Measurements from ENCODE around the gene ACTR2. TPM values are rescaled to one million over a fixed set of nuclear protein-coding genes. Genes with fewer than 3 reads are reported as not detected.

ACTR2 gene
- total and polyA plus RNA-seq, 7 experiments from 2014 or later, result 180 to 435 (median 255) TPM

- ChIA-PET POLR2A (no interaction called here), CTCF (no interaction called here)
- Histone ChIP-seq H3K27ac (ENCODE audit: low read depth, low read length) (no peak overlapping the region), H3K4me3 (ENCODE audit: low read length) (no peak overlapping the region), H3K36me3 (ENCODE audit: control insufficient read depth in 2 of 3, insufficient read depth in 3 of 3, low read length in 3 of 3) (no peaks in the 10 kb centered on the region), H3K4me1 (ENCODE audit: control insufficient read depth in 2 of 2, insufficient read depth in 2 of 2, low read length in 2 of 2) (no peaks in the 10 kb centered on the region), H3K9me3 (ENCODE audit: control insufficient read depth in 2 of 3, low read length in 3 of 3) (no peaks in the 10 kb centered on the region), H3K27me3 (ENCODE audit: control insufficient read depth in 2 of 2, insufficient read depth in 2 of 2, low read length in 2 of 2) (no peaks in the 10 kb centered on the region)
- Mint-ChIP-seq H3K4me3 (no peak overlapping the region), H3K27ac (no peak overlapping the region), H3K9me3 (no peaks in the 10 kb centered on the region), H3K27me3 (peaks cover 0 to 44% (median 0%) of the 10 kb centered on the region in 5 donors), H3K36me3 (no peaks in the 10 kb centered on the region), H3K4me1 (peaks cover 0 to 11% (median 0%) of the 10 kb centered on the region in 7 donors)
- intact Hi-C loops (cut with micrococcal nuclease), result no loop called here
- DNase-seq, result no peak
- no peak for ATAC-seq
Observed at GRCh38 chr2:65292106-65292400, 64.4 kb downstream of the ACTR2 start.

- Mint-ChIP-seq H3K4me1 (peaks cover 0 to 12% (median 0%) of the 10 kb centered on the region in 7 donors), H3K4me3 (no peak overlapping the region), H3K27ac (no peak overlapping the region), H3K27me3 (peaks cover 0 to 42% (median 0%) of the 10 kb centered on the region in 5 donors), H3K9me3 (no peaks in the 10 kb centered on the region), H3K36me3 (no peaks in the 10 kb centered on the region)
- DNase-seq (no peak), ATAC-seq (no peak)
- H3K36me3 ChIP-seq (ENCODE audit: control insufficient read depth in 2 of 3, insufficient read depth in 3 of 3, low read length in 3 of 3), result no peaks in the 10 kb centered on the region
- POLR2A ChIA-PET, result no interaction called here
- no peak overlapping the region for H3K4me3 ChIP-seq (ENCODE audit: low read length)
- no peaks in the 10 kb centered on the region for H3K27me3 ChIP-seq (ENCODE audit: control insufficient read depth in 2 of 2, insufficient read depth in 2 of 2, low read length in 2 of 2)
- no peak overlapping the region for H3K27ac ChIP-seq (ENCODE audit: low read depth, low read length)
- no peaks in the 10 kb centered on the region for H3K4me1 ChIP-seq (ENCODE audit: control insufficient read depth in 2 of 2, insufficient read depth in 2 of 2, low read length in 2 of 2)
- CTCF ChIA-PET, result interaction anchor here (0.5 kb wide), 1 partner anchor 100 kb away, joined by 4 read pairs; no protein-coding TSS in a partner anchor
- H3K9me3 ChIP-seq (ENCODE audit: control insufficient read depth in 2 of 3, low read length in 3 of 3), result no peaks in the 10 kb centered on the region
- intact Hi-C loops (cut with micrococcal nuclease), result no loop called here
Observed at GRCh38 chr2:65292461-65293011, 64.9 kb downstream of the ACTR2 start.

GRCh38 chr2:65293376-65293775 is 65.7 kb downstream of the ACTR2 start:
- DNase-seq, result no peak
- ChIA-PET POLR2A (no interaction called here), CTCF (interaction anchor here (0.5 kb wide), 1 partner anchor 99 kb away, joined by 4 read pairs; no protein-coding TSS in a partner anchor)
- H3K4me1 ChIP-seq (ENCODE audit: control insufficient read depth in 2 of 2, insufficient read depth in 2 of 2, low read length in 2 of 2), result no peaks in the 10 kb centered on the region
- no peak for ATAC-seq
- Mint-ChIP-seq H3K36me3 (no peaks in the 10 kb centered on the region), H3K4me1 (peaks cover 0 to 16% (median 0%) of the 10 kb centered on the region in 7 donors), H3K9me3 (no peaks in the 10 kb centered on the region), H3K27ac (no peak overlapping the region), H3K27me3 (peaks cover 0 to 43% (median 0%) of the 10 kb centered on the region in 5 donors), H3K4me3 (no peak overlapping the region)
- H3K27me3 ChIP-seq (ENCODE audit: control insufficient read depth in 2 of 2, insufficient read depth in 2 of 2, low read length in 2 of 2), result no peaks in the 10 kb centered on the region
- no peaks in the 10 kb centered on the region for H3K36me3 ChIP-seq (ENCODE audit: control insufficient read depth in 2 of 3, insufficient read depth in 3 of 3, low read length in 3 of 3)
- H3K27ac ChIP-seq (ENCODE audit: low read depth, low read length), result no peak overlapping the region
- intact Hi-C loops (cut with micrococcal nuclease), result no loop called here
- H3K4me3 ChIP-seq (ENCODE audit: low read length), result no peak overlapping the region
- no peaks in the 10 kb centered on the region for H3K9me3 ChIP-seq (ENCODE audit: control insufficient read depth in 2 of 3, low read length in 3 of 3)

GRCh38 chr2:65294136-65294535 is 66.5 kb downstream of the ACTR2 start:
- intact Hi-C loops (cut with micrococcal nuclease), result no loop called here
- no peak overlapping the region for H3K27ac ChIP-seq (ENCODE audit: low read depth, low read length)
- no peak for DNase-seq
- CTCF ChIA-PET, result no interaction called here
- Mint-ChIP-seq H3K36me3 (no peaks in the 10 kb centered on the region), H3K9me3 (no peaks in the 10 kb centered on the region), H3K27me3 (peaks cover 0 to 43% (median 0%) of the 10 kb centered on the region in 5 donors), H3K4me3 (no peak overlapping the region), H3K4me1 (peaks cover 0 to 17% (median under 1%) of the 10 kb centered on the region in 7 donors), H3K27ac (no peak overlapping the region)
- H3K9me3 ChIP-seq (ENCODE audit: control insufficient read depth in 2 of 3, low read length in 3 of 3), result no peaks in the 10 kb centered on the region
- no peaks in the 10 kb centered on the region for H3K36me3 ChIP-seq (ENCODE audit: control insufficient read depth in 2 of 3, insufficient read depth in 3 of 3, low read length in 3 of 3)
- no peak overlapping the region for H3K4me3 ChIP-seq (ENCODE audit: low read length)
- POLR2A ChIA-PET, result no interaction called here
- ATAC-seq, result no peak
- no peaks in the 10 kb centered on the region for H3K4me1 ChIP-seq (ENCODE audit: control insufficient read depth in 2 of 2, insufficient read depth in 2 of 2, low read length in 2 of 2)
- H3K27me3 ChIP-seq (ENCODE audit: control insufficient read depth in 2 of 2, insufficient read depth in 2 of 2, low read length in 2 of 2), result no peaks in the 10 kb centered on the region

- ATAC-seq, result no peak
- Mint-ChIP-seq H3K36me3 (no peaks in the 10 kb centered on the region), H3K4me3 (no peak overlapping the region), H3K27ac (no peak overlapping the region), H3K4me1 (peaks cover 0 to 22% (median 5%) of the 10 kb centered on the region in 7 donors), H3K27me3 (peaks cover 0 to 41% (median 0%) of the 10 kb centered on the region in 5 donors), H3K9me3 (no peaks in the 10 kb centered on the region)
- DNase-seq, result no peak
- Histone ChIP-seq H3K9me3 (ENCODE audit: control insufficient read depth in 2 of 3, low read length in 3 of 3) (no peaks in the 10 kb centered on the region), H3K4me3 (ENCODE audit: low read length) (no peak overlapping the region), H3K36me3 (ENCODE audit: control insufficient read depth in 2 of 3, insufficient read depth in 3 of 3, low read length in 3 of 3) (no peaks in the 10 kb centered on the region), H3K27ac (ENCODE audit: low read depth, low read length) (no peak overlapping the region), H3K27me3 (ENCODE audit: control insufficient read depth in 2 of 2, insufficient read depth in 2 of 2, low read length in 2 of 2) (no peaks in the 10 kb centered on the region), H3K4me1 (ENCODE audit: control insufficient read depth in 2 of 2, insufficient read depth in 2 of 2, low read length in 2 of 2) (peaks cover 0 to under 1% of the 10 kb centered on the region in 2 donors)
- ChIA-PET POLR2A (no interaction called here), CTCF (no interaction called here)
- intact Hi-C loops (cut with micrococcal nuclease), result no loop called here
Observed at GRCh38 chr2:65294701-65295100, 67.1 kb downstream of the ACTR2 start.

GRCh38 chr2:65296971-65297370 is 69.3 kb downstream of the ACTR2 start:
- DNase-seq (no peak), ATAC-seq (no peak)
- Mint-ChIP-seq H3K9me3 (no peaks in the 10 kb centered on the region), H3K4me3 (no peak overlapping the region), H3K36me3 (no peaks in the 10 kb centered on the region), H3K27ac (no peak overlapping the region), H3K4me1 (peaks cover 17 to 45% (median 26%) of the 10 kb centered on the region in 7 donors), H3K27me3 (peaks cover 0 to 47% (median 0%) of the 10 kb centered on the region in 5 donors)
- Histone ChIP-seq H3K27me3 (ENCODE audit: control insufficient read depth in 2 of 2, insufficient read depth in 2 of 2, low read length in 2 of 2) (no peaks in the 10 kb centered on the region), H3K27ac (ENCODE audit: low read depth, low read length) (no peak overlapping the region), H3K9me3 (ENCODE audit: control insufficient read depth in 2 of 3, low read length in 3 of 3) (no peaks in the 10 kb centered on the region), H3K36me3 (ENCODE audit: control insufficient read depth in 2 of 3, insufficient read depth in 3 of 3, low read length in 3 of 3) (no peaks in the 10 kb centered on the region), H3K4me1 (ENCODE audit: control insufficient read depth in 2 of 2, insufficient read depth in 2 of 2, low read length in 2 of 2) (peaks cover 18 to 20% of the 10 kb centered on the region in 2 donors), H3K4me3 (ENCODE audit: low read length) (no peak overlapping the region)
- POLR2A ChIA-PET, result interaction anchor here (0.6 to 1.7 kb wide), 2 partner anchors 70 to 712 kb away, joined by 3 to 6 read pairs; partner anchors contain the start of gene ACTR2
- CTCF ChIA-PET, result no interaction called here
- intact Hi-C loops (cut with micrococcal nuclease), result no loop called here

GRCh38 chr2:65297544-65297943 is 69.9 kb downstream of the ACTR2 start:
- peaks cover 0 to 1% (median 0%) of the 10 kb centered on the region in 5 donors for H3K36me3 Mint-ChIP-seq
- H3K4me3 Mint-ChIP-seq, result no peak overlapping the region
- peaks cover 0 to 53% (median 4%) of the 10 kb centered on the region in 5 donors for H3K27me3 Mint-ChIP-seq
- DNase-seq (no peak), ATAC-seq (no peak)
- Histone ChIP-seq H3K27ac (ENCODE audit: low read depth, low read length) (no peak overlapping the region), H3K27me3 (ENCODE audit: control insufficient read depth in 2 of 2, insufficient read depth in 2 of 2, low read length in 2 of 2) (no peaks in the 10 kb centered on the region), H3K4me1 (ENCODE audit: control insufficient read depth in 2 of 2, insufficient read depth in 2 of 2, low read length in 2 of 2) (peaks cover 21 to 25% of the 10 kb centered on the region in 2 donors), H3K9me3 (ENCODE audit: control insufficient read depth in 2 of 3, low read length in 3 of 3) (no peaks in the 10 kb centered on the region), H3K4me3 (ENCODE audit: low read length) (no peak overlapping the region), H3K36me3 (ENCODE audit: control insufficient read depth in 2 of 3, insufficient read depth in 3 of 3, low read length in 3 of 3) (no peaks in the 10 kb centered on the region)
- peaks cover 22 to 51% (median 32%) of the 10 kb centered on the region in 7 donors for H3K4me1 Mint-ChIP-seq
- POLR2A ChIA-PET, result interaction anchor here (0.6 to 1.7 kb wide), 2 partner anchors 70 to 712 kb away, joined by 3 to 6 read pairs; partner anchors contain the start of gene ACTR2
- H3K9me3 Mint-ChIP-seq, result no peaks in the 10 kb centered on the region
- H3K27ac Mint-ChIP-seq, result no peak overlapping the region
- CTCF ChIA-PET, result interaction anchor here (0.6 kb wide), 1 partner anchor 111 kb away, joined by 3 read pairs; no protein-coding TSS in a partner anchor
- intact Hi-C loops (cut with micrococcal nuclease), result no loop called here
